HEK293 (cell line): ENCODE results near the gene MOB1B.

Source experiments
- CTCF ChIA-PET: fragments of 350-600 bp; formaldehyde crosslinking; extraction: SDS; loops from one replicate; lab custom pipeline; 2021; ENCODE audit warnings: antibody characterized with exemption; lab: Yijun Ruan, JAX
- POLR2A ChIA-PET: fragments of 300-600 bp; formaldehyde crosslinking; extraction: SDS; loops from one replicate; lab custom pipeline; 2020; ENCODE audit warnings: antibody characterized with exemption, inconsistent platforms; lab: Yijun Ruan, JAX
- H3K27ac ChIP-seq: fragments of 200-500 bp; sonication (Bioruptor generic); 2 replicates; pipeline ENCODE4 v1.5.1; 2014; ENCODE audit warnings: low read depth, low read length, control low read depth, inconsistent platforms; ENCODE audit errors: extremely low read depth
- H3K36me3 ChIP-seq, 2 experiments: fragments of 200-500 bp in 1 of 2; sonication (Bioruptor generic) in 1 of 2; 1 replicate in 1 of 2; 2 replicates in 1 of 2; pipeline ENCODE4 v1.5.1; 2014 to 2017; ENCODE audit warnings: inconsistent platforms in 2 of 2, low read length in 2 of 2; ENCODE audit not compliant: control insufficient read depth in 2 of 2, insufficient read depth in 1 of 2
- H3K4me1 ChIP-seq: fragments of 200-500 bp; sonication (Bioruptor generic); 2 replicates; pipeline ENCODE4 v1.5.1; 2014; ENCODE audit warnings: mild to moderate bottlenecking, low read length, inconsistent platforms; ENCODE audit not compliant: control insufficient read depth, insufficient read depth
- H3K4me3 ChIP-seq: 2 replicates; pipeline ENCODE4 v1.5.1; 2011; ENCODE audit warnings: low read depth, mild to moderate bottlenecking, control low read depth, low read length, moderate library complexity
- H3K9me3 ChIP-seq: fragments of 200-500 bp; sonication (Bioruptor generic); 2 replicates; pipeline ENCODE4 v1.5.1; 2014; ENCODE audit warnings: low read depth, low read length, inconsistent platforms; ENCODE audit not compliant: control insufficient read depth, insufficient read depth
- KLF1 ChIP-seq: fragments of 450-650 bp; formaldehyde crosslinking; IDR thresholded peaks from 2 replicates; pipeline ENCODE4 v1.5.1; 2016; ENCODE audit warnings: missing biosample characterization, missing genetic modification characterization
- KLF7 ChIP-seq: fragments of 450-650 bp; formaldehyde crosslinking; IDR thresholded peaks from 2 replicates; pipeline ENCODE4 v1.5.1; 2016; ENCODE audit warnings: missing biosample characterization, missing genetic modification characterization, borderline replicate concordance
- MEIS1 ChIP-seq: sonication (generic); formaldehyde crosslinking; IDR thresholded peaks from 2 replicates; pipeline ENCODE4 v1.8.1; 2022; ENCODE audit warnings: missing genetic modification reagents, mild to moderate bottlenecking, borderline replicate concordance
- SP3 ChIP-seq: fragments of 450-650 bp; formaldehyde crosslinking; IDR thresholded peaks from 2 replicates; pipeline ENCODE4 v1.5.1; 2016; ENCODE audit warnings: missing biosample characterization, missing genetic modification characterization
- ZBTB10 ChIP-seq: fragments of 450-650 bp; formaldehyde crosslinking; IDR thresholded peaks from 2 replicates; pipeline ENCODE4 v1.5.1; 2016; ENCODE audit warnings: missing biosample characterization, missing genetic modification characterization
- ZBTB11 ChIP-seq: fragments of 450-650 bp; formaldehyde crosslinking; conservative IDR thresholded peaks from 2 replicates; pipeline ENCODE4 v1.5.1; 2016; ENCODE audit warnings: low read depth, missing biosample characterization, missing genetic modification characterization
- ZBTB17 ChIP-seq: fragments of 450-650 bp; formaldehyde crosslinking; IDR thresholded peaks from 2 replicates; pipeline ENCODE4 v1.5.1; 2016; ENCODE audit warnings: missing biosample characterization, missing genetic modification characterization
- ZBTB20 ChIP-seq: fragments of 450-650 bp; formaldehyde crosslinking; IDR thresholded peaks from 2 replicates; pipeline ENCODE4 v1.5.1; 2016; ENCODE audit warnings: missing biosample characterization, missing genetic modification characterization
- ZNF10 ChIP-seq: fragments of 450-650 bp; formaldehyde crosslinking; IDR thresholded peaks from 2 replicates; pipeline ENCODE4 v1.5.1; 2017; ENCODE audit warnings: missing biosample characterization, missing genetic modification characterization
- ZNF184 ChIP-seq: fragments of 450-650 bp; IDR thresholded peaks from 2 replicates; pipeline ENCODE4 v1.5.1; 2018; ENCODE audit warnings: missing biosample characterization, mild to moderate bottlenecking, missing genetic modification characterization
- ZNF335 ChIP-seq: fragments of 450-650 bp; formaldehyde crosslinking; conservative IDR thresholded peaks from 2 replicates; pipeline ENCODE4 v1.5.1; 2016; ENCODE audit warnings: missing biosample characterization, missing genetic modification characterization
- ZNF341 ChIP-seq: fragments of 450-650 bp; formaldehyde crosslinking; IDR thresholded peaks from 2 replicates; pipeline ENCODE4; 2016; ENCODE audit warnings: low read depth, missing biosample characterization, missing genetic modification characterization
- ZNF366 ChIP-seq: fragments of 450-650 bp; formaldehyde crosslinking; conservative IDR thresholded peaks from 2 replicates; pipeline ENCODE4 v1.5.1; 2016; ENCODE audit warnings: missing biosample characterization, missing genetic modification characterization
- ZNF596 ChIP-seq: fragments of 450-650 bp; IDR thresholded peaks from 2 replicates; pipeline ENCODE4 v1.5.0; 2018; ENCODE audit warnings: missing biosample characterization, mild to moderate bottlenecking, missing genetic modification characterization, moderate library complexity
- ZNF629 ChIP-seq: fragments of 450-650 bp; formaldehyde crosslinking; IDR thresholded peaks from 2 replicates; pipeline ENCODE4 v1.5.1; 2017; ENCODE audit warnings: missing biosample characterization, missing genetic modification characterization
- ZSCAN30 ChIP-seq: fragments of 450-650 bp; IDR thresholded peaks from 2 replicates; pipeline ENCODE4 v1.5.1; 2018; ENCODE audit warnings: missing biosample characterization, mild to moderate bottlenecking, missing genetic modification characterization, moderate library complexity
- TF ChIP-seq, protein P1 (sequence below): fragments of 450-650 bp; formaldehyde crosslinking; optimal IDR thresholded peaks from 2 replicates; pipeline ENCODE3; 2016; ENCODE audit warnings: missing biosample characterization, mild to moderate bottlenecking, missing genetic modification characterization
- TF ChIP-seq, protein P2 (sequence below): fragments of 450-650 bp; formaldehyde crosslinking; IDR thresholded peaks from 2 replicates; pipeline ENCODE4 v1.5.1; 2016; ENCODE audit warnings: missing biosample characterization, missing genetic modification characterization
- TF ChIP-seq, protein P3 (sequence below): fragments of 450-650 bp; formaldehyde crosslinking; IDR thresholded peaks from 2 replicates; pipeline ENCODE4 v1.5.1; 2017; ENCODE audit warnings: missing biosample characterization, missing genetic modification characterization

Gene MOB1B

DNA sequence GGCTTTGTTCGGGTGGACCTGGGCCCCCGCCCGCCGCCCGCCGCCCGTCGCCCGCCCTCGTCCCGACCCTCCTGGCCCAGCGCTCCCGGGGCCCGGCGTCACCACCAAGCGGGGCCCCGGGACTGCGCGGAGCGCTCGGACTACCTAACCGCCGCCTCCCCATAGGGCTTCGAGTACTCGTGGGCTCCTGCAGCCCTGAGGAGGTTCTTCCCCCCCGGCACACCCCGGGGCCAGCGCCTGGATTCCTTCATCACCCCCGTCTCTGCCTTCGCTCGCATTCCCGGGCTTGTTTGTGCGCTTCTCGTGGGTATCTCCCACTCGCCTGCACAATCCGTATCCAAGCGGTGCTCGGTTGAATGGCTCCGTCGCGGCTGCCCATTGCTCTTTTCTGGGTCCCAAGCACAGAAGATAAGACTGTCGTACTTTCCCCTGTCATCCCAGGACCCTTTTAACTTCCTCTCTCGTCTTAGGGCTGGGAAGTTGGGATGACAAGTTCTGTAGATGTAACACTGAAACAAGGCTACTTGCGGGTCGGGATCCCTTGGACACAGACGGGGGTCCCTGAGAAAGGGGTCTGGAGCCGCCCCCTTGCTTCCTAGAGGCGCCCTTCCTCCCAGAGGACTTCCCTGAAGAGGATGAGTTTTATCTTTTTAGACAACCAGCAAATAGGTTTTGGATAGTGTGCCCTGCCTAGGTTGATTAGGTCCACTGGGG lies 565 bp downstream of the MOB1B start (continued):
- peak; percentile 31 for TF ChIP-seq ZBTB11 (tag by site-specific recombination)
- TF ChIP-seq, protein P1, sequence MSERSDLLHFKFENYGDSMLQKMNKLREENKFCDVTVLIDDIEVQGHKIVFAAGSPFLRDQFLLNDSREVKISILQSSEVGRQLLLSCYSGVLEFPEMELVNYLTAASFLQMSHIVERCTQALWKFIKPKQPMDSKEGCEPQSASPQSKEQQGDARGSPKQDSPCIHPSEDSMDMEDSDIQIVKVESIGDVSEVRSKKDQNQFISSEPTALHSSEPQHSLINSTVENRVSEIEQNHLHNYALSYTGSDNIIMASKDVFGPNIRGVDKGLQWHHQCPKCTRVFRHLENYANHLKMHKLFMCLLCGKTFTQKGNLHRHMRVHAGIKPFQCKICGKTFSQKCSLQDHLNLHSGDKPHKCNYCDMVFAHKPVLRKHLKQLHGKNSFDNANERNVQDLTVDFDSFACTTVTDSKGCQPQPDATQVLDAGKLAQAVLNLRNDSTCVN (tag by site-specific recombination): peak; percentile 16
- TF ChIP-seq ZBTB20 (tag by site-specific recombination): peak; percentile 99
- TF ChIP-seq ZBTB17: peak; percentile 11; the same call in 1 of the 2 replicates

DNA sequence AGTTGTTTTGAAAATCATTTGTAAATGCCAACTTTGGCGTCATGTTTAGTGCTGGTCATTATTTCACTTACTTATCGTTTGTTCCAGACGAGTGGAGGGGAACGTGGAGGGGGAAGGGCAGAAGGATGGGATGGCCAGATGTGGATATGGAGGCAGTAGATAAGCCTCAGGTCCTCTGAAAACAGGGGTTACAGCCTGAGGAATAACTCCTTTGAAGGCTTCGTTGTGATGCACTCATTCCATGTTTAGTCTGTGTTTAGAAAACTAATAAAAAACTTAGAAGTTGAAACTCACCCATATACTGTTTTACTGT lies 1.1 kb downstream of the MOB1B start:
- POLR2A ChIA-PET: no interaction called here
- Histone ChIP-seq H3K4me3 (peak overlapping the region; percentile 82), H3K27ac (no peak overlapping the region), H3K36me3 (peaks cover 0 to 23% of the 10 kb centered on the region in 2 experiments; a peak in 2 of 3 replicates), H3K4me1 (no peaks in the 10 kb centered on the region), H3K9me3 (no peaks in the 10 kb centered on the region)
- CTCF ChIA-PET: no interaction called here
- TF ChIP-seq ZNF335 (peak; percentile 67), ZNF629 (0 out of 2 replicates have a peak, but pooled peaks have one; percentile 17), ZNF341 (tag by site-specific recombination) (peak; percentile 84; the same call in 1 of the 2 replicates), ZSCAN30 (tag by site-specific recombination) (no peak), KLF1 (tag by site-specific recombination) (no peak), ZNF596 (tag by site-specific recombination) (no peak), ZBTB10 (no peak), SP3 (tag by site-specific recombination) (no peak), MEIS1 (no peak), ZNF366 (0 out of 2 replicates have a peak, but pooled peaks have one; percentile 29), ZBTB11 (tag by site-specific recombination) (no peak), ZNF10 (no peak), ZNF184 (tag by site-specific recombination) (no peak), KLF7 (tag by site-specific recombination) (no peak)
- TF ChIP-seq, protein P2, sequence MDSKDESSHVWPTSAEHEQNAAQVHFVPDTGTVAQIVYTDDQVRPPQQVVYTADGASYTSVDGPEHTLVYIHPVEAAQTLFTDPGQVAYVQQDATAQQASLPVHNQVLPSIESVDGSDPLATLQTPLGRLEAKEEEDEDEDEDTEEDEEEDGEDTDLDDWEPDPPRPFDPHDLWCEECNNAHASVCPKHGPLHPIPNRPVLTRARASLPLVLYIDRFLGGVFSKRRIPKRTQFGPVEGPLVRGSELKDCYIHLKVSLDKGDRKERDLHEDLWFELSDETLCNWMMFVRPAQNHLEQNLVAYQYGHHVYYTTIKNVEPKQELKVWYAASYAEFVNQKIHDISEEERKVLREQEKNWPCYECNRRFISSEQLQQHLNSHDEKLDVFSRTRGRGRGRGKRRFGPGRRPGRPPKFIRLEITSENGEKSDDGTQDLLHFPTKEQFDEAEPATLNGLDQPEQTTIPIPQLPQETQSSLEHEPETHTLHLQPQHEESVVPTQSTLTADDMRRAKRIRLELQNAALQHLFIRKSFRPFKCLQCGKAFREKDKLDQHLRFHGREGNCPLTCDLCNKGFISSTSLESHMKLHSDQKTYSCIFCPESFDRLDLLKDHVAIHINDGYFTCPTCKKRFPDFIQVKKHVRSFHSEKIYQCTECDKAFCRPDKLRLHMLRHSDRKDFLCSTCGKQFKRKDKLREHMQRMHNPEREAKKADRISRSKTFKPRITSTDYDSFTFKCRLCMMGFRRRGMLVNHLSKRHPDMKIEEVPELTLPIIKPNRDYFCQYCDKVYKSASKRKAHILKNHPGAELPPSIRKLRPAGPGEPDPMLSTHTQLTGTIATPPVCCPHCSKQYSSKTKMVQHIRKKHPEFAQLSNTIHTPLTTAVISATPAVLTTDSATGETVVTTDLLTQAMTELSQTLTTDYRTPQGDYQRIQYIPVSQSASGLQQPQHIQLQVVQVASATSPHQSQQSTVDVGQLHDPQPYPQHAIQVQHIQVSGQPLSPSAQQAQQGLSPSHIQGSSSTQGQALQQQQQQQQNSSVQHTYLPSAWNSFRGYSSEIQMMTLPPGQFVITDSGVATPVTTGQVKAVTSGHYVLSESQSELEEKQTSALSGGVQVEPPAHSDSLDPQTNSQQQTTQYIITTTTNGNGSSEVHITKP: no peak
- TF ChIP-seq, protein P3, sequence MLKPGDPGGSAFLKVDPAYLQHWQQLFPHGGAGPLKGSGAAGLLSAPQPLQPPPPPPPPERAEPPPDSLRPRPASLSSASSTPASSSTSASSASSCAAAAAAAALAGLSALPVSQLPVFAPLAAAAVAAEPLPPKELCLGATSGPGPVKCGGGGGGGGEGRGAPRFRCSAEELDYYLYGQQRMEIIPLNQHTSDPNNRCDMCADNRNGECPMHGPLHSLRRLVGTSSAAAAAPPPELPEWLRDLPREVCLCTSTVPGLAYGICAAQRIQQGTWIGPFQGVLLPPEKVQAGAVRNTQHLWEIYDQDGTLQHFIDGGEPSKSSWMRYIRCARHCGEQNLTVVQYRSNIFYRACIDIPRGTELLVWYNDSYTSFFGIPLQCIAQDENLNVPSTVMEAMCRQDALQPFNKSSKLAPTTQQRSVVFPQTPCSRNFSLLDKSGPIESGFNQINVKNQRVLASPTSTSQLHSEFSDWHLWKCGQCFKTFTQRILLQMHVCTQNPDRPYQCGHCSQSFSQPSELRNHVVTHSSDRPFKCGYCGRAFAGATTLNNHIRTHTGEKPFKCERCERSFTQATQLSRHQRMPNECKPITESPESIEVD (tag by site-specific recombination): no peak
